NCI-H2107 (cell line): ENCODE results near the gene JAZF1.

Experiments used
- DNase-seq: peaks from one replicate; lab custom pipeline; 2025; lab: John Stamatoyannopoulos, UW

JAZF1 gene

DNA sequence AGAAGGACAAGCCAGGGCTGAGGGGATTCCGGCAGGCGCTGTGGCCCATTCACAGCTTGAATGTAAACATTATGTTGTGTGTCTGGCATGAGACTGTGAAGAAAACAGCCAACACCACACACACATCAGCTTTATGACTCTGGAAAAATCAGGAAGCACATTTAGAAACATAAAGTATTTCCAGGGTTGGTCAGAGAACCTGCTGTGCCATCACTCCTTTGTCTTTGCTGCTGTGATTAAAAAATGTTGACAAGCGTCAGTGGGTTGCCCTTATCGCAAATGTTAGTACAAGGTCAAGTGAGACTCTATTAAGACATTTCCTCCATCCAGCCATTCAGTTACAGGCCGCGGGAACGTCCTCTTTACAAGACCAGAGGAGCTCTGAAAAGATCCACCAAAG lies 345.2 kb downstream of the JAZF1 start:
- no peak for DNase-seq

DNA sequence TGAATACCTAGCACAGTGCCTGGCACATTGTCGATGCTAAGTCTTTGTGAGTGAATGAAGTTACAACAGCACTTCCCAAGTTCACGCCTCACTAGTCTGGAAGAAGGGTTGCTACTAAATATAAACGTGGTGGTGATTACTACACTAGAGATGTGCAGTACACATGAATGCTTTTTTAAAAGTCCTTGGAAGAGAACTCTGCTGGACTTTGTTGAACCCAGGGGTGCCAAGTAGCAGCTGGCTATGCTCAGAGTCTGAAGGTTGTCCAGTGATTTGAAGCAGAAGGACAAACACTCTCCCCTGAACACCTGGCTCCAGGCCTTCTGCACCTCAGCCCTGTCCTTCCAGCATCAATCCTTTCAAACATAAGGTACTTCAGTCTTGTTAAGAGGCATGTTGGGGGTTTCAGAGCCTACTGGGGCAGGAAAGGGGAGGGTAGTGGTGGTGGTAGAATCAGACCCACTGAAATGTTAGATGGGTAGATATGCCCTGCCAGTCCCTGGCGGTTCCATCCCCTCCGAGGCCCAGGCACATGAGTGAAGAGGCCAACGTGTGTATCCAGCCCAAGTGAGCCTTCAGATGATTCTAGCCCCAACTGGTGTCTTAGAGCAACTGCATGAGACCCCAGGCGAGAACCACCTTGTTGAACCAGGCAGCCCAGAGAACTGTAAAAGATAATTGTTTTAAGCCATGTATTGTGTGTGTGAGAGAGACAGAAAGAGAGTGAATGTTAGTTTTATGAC lies 346.2 kb downstream of the JAZF1 start:
- no peak for DNase-seq

DNA sequence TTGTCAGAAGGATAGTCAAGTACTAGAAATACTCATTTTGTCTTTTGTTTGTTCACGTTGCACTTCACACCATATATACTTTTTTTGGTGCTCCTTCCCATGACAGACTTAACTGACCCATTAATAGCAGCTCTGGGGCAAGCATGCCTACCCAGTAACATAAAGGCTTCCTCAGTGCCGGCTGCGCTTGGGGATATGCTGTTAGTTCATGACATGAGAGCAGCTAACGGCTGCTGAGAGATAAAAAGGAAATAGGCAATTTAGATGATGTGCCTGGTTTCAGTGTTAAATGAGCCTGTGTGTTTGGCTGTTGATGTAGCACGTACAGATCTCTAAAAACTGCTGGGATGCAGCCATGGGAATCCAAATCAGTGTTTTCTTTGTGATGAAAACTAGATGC lies 354.2 kb downstream of the JAZF1 start:
- no peak for DNase-seq

DNA sequence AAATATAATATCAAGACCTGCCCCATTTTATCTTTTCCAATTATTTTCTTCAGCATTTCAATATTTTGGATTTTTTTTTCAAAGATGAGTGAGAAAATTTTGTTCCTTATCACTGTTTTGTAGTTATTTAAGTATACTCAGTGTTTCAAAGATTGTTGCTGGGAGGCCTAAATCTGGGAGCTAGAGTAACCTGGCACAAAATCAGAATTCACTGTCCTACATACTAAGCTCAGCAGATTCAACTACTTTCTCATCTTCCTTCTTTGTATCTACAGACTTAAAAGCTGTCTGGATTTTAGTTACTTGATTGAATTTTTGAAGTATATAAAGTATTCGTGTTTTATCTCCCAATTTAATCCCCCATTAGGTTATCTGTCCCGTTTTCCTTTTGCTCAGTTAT lies 354.7 kb downstream of the JAZF1 start:
- DNase-seq, result no peak

DNA sequence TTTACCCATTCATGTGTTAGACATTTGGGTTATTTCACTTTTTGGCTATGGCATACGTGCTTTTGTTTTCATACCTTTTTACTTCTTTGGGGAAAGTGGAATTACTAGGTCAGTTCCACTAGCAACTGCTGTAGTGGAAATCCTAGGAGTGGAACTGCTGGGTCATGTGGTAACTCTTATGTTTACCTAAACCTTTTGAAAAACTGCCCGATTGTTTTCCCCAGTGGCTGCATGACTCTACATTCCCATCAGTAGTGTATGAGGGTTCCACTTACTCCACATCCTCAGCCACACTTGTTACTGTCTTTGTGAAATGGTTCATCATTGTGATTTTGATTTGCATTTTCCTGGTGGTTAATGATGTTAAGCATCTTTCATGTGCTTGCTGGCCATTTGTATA lies 358.4 kb downstream of the JAZF1 start:
- DNase-seq, result no peak

DNA sequence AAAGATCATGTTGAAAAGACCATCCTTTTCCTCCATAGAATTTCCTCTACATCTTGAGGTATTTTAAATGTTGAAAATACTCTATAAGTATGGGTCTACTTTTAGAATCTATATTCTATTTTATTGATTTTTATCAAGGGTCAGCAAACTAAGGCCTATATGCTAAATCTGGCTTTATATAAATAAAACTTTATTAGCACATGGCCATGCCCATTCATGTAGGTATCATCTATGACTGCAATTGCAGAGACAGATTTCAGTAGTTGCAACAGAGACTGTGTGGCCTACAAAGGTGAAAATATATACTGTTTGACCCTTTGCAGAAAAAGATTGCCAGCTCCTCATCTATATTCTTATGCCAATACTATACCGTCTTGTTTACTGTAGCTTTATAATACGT lies 367.9 kb downstream of the JAZF1 start:
- no peak for DNase-seq

DNA sequence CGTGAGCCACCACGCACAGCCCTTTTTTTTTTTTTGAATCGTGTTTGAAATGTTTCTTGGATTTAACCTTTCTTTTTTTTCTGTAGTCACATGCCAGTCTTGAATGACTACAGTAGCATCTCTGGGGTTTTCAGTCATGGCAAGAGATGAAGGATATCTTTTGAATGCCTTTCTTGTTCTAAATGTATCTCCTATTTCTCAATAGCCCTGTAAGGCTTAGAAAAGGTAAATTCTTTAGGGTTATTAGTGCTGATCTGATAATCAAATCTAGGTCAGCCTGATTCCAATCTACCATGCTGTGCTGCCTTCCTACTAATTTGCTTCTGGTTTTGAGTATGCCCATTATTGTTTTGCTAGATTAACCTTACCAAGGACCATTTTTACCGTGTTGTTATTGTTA lies 370.4 kb downstream of the JAZF1 start:
- DNase-seq, result no peak

DNA sequence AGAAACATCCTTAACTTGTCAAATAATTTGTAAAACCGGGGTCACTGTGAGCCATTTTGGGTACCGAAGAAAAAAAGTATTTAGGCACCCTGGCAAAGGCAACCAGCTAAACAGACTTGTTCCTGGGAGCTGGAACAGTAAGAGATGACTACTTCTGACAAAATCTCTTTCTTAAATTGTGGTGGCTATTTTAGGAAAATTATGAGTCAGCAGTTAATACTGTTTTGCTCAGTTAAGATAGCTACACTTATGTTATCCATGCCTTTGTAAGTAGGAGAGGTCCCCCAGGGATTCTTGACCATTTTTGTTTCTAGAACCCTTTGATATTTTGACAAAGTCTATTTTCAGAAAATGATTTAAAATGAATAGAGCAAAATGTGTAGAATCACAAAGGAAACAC lies 372.0 kb downstream of the JAZF1 start:
- no peak for DNase-seq

DNA sequence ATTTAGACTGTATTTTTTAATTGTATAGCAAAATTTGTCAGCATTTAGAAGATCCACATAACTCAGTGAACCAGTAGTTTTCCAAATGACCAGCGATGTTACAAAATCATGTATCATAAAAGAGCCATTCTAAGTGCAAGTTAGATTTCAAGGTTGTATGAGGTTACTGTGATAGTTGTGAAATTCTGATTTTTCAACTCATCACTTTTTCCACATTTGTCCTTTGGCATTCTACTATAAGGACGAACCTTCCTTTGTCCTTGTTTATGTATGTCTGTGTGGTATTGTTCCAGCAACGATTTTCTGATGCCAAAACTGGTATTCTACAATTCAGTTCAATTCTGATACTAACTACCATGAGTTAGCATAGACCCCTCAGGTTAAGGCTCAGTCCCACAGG lies 376.5 kb downstream of the JAZF1 start:
- no peak for DNase-seq

DNA sequence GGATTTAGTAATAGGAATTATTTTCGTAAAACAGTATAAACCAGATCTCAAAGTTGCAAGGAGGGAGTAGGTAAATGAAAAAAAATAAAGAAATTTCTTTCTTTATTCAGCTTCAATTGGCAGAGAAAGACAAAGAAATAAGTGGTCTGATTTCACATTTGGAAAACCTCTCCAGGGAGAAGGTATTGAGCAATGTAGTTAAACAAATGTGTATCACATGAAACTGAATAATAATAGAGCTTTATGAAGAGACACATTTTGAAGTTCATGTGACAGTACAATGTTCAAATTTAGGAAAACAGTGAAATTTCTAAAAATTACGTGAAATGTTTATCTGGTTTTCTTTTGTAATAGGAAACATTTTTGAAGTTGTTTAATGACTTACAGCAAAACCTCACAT lies 377.6 kb downstream of the JAZF1 start:
- no peak for DNase-seq

DNA sequence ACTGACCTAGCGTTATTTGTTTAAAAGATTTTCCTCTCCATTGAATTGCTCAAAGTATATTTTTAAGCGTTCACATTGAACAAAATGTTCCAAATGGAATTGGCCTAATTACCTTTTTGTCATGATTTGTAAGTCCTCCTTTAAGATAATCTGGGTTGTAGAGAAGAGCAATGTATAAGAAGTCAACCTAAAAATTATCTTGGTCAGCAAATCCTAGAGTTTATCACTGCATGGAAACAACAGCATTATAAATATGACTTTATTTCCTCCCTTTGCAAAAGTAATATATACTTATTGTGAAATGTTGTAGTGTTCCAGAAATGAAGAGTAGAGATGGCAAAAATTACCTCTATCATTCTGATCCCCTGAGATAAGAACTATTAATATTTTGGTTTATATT lies 381.4 kb downstream of the JAZF1 start:
- DNase-seq, result no peak

DNA sequence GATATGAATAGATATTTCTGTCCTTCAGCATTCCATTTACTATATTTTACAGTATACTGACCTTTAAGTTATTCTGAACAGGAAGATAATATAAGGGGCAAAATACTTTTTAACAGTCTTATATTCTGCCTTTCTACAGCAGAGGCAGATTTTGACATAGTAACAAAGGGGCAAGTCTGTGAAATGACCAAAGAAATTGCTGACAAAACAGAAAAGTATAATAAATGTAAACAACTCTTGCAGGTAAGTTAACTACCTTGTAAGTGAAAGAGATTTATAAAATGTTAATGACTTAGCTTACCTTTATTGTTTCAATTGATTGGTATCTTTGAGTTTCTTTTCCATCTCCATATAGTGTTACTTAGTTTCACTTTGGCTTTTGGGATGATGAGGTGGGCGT lies 384.6 kb downstream of the JAZF1 start:
- no peak for DNase-seq

DNA sequence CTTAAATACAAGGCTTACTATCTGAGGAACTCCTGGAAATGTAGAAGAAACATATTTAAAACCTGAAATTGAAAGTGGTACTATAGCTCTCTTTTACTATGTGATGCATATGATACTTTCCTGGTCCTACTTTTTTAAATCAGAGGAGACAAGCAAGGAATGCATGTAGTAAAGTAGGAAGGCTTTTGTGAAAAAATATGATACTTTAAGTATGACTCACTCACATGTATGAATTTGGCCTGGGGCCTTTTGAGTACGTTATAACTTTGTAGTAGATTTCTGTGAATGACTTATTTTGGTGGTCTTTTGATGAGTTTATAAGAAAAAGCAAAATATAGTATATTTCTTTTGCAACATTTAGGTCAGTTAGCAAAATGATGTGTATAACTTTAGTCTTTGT lies 386.8 kb downstream of the JAZF1 start:
- DNase-seq, result no peak

DNA sequence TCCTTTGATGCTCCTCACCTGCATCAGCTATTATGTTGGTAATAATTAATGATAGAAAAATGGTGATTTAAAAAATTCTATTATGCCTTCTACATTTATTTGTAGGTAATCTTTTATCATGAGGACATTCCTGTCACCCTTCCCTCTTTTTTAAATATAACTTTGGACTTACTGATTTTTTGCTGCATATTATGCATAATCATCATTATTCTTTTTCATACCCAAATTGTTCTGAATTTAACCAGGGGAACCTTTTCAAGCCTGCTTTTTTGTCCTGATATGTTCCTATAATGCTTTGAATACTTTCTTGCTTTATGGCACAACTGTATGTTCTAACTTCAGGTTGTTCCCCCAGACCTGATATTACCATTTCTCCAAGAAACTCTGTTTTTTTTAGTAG lies 392.2 kb downstream of the JAZF1 start:
- no peak for DNase-seq

DNA sequence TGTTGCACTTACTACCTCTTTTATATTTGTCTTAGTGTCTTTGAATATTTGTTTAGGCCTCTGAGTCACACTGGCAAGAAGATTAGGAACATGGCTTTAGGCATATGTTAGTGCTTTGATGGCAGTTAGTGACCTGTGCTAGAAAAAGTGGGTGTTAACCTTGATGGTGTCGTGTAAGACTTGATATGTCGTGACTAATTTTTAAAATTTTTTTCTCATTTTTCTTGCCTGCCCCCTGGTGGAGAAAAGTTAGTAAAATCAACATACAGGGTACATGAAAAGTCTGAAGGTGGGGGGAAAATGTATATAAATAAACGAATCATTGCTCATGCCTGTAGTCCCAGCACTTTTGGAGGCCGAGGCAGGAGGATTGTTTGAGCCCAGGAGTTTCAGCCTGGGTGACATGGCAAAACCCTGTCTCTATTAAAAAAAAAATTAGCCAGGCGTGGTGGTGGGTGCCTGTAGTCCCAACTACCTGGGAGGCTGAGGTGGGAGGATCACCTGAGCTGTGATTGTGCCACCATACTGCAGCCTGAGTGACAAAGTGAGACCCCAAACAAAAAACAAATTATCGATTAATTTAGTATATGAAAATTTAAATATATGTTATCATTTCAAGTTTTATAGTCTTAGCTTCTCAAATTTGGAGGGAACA lies 396.1 kb downstream of the JAZF1 start:
- no peak for DNase-seq

DNA sequence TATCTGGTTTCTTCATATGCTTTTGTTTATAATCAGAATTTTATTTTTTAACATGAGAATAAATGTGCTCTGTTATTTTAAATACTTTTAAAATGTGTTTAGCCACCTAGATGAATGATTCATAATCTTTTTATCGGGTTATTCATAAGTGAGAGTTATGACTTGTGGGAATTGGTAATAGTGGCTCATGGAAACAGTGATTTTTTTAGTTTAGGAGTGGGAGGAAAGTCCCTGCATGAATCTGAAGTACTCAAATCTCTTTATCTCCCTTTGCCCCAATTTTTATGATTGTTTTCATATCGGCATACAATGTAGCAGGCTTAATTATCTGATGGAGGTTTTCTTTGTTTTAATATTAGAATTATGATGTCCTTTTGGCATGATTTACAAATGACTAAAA lies 397.7 kb downstream of the JAZF1 start:
- no peak for DNase-seq

DNA sequence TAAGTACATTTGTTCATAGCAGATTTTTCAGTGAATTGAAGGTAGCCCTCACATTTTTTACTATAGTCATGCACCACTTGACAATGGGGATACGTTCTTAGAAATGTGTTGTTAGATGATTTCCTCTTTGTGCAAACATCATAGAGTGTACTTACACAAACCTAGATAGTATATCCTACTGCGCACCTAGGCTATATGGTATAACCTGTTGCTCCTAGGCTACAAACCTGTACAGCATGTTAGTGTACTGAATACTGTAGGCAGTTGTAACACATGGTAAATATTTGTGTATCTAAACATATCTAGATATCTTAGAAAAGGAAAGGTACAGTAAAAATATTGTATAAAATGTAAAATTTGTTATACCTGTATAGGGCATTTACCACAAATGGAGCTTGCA lies 399.4 kb downstream of the JAZF1 start:
- no peak for DNase-seq
